ENCODE results near the gene ACOX1. TPM values are rescaled to one million over a fixed set of nuclear protein-coding genes. Genes with fewer than 3 reads are reported as not detected.

The ACOX1 gene
- total RNA-seq, 3 donors from 2014 or later: 29.6 to 36.5 (median 32.7) TPM

DNA sequence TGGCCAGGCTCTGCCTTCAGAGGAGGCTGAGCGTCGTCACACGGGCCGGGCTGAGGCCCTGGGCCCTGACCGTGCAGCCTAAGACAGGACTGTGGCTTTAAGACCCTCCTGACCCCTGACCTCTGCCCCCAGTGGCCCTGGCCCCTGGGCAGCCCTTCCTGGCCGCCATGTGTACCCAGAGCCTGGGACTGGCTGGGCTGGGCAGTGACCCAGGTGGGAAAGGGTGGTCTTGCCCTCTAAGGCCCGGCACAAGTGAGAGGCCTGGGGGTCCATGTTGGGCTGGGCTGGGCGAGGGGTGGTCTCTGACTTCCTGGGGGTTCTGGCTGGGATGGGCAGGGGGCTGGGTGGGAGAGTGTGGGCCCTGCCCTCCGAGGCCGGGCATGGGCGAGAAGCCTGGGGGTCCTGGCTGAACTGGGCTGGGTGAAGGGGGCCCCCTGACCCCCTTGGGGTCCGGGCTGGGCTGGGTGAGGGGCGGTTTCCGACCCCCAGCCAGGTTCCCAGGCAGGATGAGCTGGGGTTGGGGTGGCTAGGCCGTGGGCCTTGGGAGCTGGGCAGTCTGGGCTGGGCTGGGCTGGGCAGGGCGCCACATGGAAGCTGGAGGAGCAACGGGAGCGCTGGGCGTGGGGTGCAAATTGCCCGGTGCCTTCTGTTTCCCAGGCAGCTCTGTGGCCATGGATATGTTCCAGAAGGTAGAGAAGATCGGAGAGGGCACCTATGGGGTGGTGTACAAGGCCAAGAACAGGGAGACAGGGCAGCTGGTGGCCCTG lies 22.0 kb upstream of the ACOX1 start, which contains the start of gene CDK3:
Gene CDK3, plus strand, starts transcription at position 101 of the 767 bp plus-strand sequence. Its CDS starts 571 bp downstream, at position 672.
- no peak within 1 kb of the TSS for H3K4me3 Mint-ChIP-seq
- no peak for ATAC-seq
- no peaks in the 10 kb centered on the region for H3K9me3 Mint-ChIP-seq
- peaks cover 4% of the 10 kb centered on the region for H3K36me3 Mint-ChIP-seq (ENCODE audit: insufficient read depth)
- H3K4me1 Mint-ChIP-seq (ENCODE audit: low read depth): peaks cover 15% of the 10 kb centered on the region
- H3K27me3 Mint-ChIP-seq (ENCODE audit: low read depth): no peaks in the 10 kb centered on the region
- no peak for DNase-seq

DNA sequence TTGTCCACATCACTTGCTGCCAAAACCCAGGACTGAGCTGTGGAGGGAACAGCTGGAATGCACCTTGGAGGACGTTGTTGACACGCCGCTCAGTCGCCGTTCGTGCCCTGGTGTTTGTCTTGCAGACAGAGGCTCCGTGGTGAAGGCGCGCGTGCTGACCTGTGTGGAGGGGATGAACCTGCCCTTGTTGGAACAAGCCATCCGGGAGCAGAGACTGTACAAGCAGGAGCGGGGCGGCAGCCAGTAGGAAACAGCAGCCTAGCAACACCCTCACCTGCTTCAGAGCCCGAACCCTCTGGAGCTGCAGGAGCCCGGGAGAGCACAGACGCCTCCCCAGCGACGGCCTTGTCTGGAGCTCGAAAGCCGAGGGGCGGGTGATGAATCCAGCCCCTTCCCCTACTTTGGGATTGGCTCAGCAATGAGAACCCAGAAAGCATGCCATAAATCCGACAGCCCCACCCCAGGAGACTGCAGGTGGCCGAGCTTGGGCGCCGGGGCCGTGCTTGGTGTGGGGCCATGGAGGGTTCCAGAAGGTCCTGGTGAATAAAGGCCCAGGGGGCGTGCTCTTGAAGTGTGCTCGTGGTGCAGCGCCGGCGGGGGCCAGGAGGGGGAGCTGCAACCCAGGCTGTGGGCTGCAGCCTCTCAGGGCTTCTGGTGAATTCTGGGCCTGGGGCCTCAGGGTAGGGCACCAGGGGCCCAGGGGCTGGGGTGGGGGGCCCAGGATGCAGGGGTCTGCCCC lies 21.2 kb upstream of the ACOX1 start:
- H3K4me1 Mint-ChIP-seq (ENCODE audit: low read depth): peaks cover 13% of the 10 kb centered on the region
- H3K27me3 Mint-ChIP-seq (ENCODE audit: low read depth): no peaks in the 10 kb centered on the region
- peak; percentile 76 to 78 for ATAC-seq
- no peaks in the 10 kb centered on the region for H3K9me3 Mint-ChIP-seq
- no peaks in the 10 kb centered on the region for H3K36me3 Mint-ChIP-seq (ENCODE audit: insufficient read depth)
- no peak overlapping the region for H3K4me3 Mint-ChIP-seq
- peak; percentile 57 for DNase-seq

DNA sequence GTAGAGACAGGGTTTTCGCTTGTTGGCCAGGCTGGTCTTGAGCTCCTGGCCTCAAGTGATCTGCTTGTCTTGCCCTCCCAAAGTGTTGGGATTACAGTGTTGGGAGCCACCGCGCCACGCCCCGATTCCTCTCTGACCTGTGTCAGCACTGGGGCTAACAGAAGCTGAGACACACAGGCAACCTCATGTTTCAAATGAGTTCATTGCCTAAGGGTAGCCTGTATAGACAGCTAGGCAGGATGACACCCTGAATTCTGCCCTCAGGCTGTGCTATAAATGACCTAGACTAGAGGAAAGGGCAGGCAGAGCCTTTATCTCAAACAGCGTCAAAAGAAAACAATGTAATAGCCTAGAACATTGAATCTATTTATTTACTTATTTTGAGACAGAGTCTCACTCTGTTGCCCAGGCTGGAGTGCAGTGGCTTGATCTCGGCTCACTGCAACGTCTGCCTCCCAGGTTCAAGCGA lies 19.4 kb upstream of the ACOX1 start:
- Mint-ChIP-seq H3K4me1 (ENCODE audit: low read depth) (peaks cover 13% of the 10 kb centered on the region), H3K36me3 (ENCODE audit: insufficient read depth) (peaks cover 1% of the 10 kb centered on the region), H3K4me3 (no peak overlapping the region), H3K27me3 (ENCODE audit: low read depth) (no peaks in the 10 kb centered on the region), H3K9me3 (no peaks in the 10 kb centered on the region)
- ATAC-seq (no peak), DNase-seq (no peak)

DNA sequence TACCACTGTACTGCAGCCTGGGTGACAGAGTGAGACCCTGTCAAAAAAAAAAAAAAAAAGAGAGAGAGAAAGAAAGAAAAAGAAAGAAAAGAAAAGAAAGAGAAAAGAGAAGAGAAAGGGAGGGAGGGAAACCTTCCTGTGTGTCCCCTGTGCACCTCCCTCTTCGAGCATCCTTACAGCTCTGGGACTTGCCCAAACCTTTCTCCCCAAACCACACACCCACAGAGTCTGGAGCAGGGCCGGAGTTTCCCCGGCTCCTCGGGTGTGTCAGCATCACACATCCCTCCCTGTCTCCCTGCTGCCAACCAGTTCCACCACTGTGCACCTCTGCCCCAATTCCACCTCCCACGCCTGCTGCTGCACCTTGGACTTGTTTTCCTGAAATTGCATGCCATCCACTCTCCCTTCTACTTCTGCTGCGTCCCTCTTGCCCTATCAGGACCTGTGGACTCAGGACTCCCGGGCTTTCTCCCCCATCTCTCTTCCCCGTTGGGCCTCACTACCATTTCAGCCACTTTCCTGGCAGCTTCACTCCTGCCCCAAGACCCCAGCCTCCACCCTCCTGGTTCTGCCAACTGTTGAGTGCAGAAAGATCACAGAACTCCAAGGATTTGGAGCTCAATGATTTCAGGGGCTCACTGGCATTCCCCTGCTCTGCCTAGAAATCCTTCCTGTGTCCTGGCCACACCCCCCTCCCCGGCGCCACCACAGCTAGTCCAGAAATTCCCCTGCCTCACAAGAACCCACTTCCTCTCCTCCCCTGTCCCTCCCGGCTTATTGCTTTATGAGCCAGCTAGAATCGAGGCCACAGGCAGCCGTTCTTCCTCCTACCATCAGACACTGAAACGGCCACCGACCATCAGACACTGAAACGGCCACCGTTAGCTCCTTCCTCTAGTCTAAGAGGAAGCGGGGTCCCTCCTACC lies 18.0 kb upstream of the ACOX1 start:
- H3K4me3 Mint-ChIP-seq: peak overlapping the region; percentile 35
- ATAC-seq (peak; percentile 58 to 69), DNase-seq (no peak)
- H3K4me1 Mint-ChIP-seq (ENCODE audit: low read depth): peaks cover 13% of the 10 kb centered on the region
- H3K27me3 Mint-ChIP-seq (ENCODE audit: low read depth): no peaks in the 10 kb centered on the region
- H3K36me3 Mint-ChIP-seq (ENCODE audit: insufficient read depth): peaks cover 1% of the 10 kb centered on the region
- no peaks in the 10 kb centered on the region for H3K9me3 Mint-ChIP-seq

DNA sequence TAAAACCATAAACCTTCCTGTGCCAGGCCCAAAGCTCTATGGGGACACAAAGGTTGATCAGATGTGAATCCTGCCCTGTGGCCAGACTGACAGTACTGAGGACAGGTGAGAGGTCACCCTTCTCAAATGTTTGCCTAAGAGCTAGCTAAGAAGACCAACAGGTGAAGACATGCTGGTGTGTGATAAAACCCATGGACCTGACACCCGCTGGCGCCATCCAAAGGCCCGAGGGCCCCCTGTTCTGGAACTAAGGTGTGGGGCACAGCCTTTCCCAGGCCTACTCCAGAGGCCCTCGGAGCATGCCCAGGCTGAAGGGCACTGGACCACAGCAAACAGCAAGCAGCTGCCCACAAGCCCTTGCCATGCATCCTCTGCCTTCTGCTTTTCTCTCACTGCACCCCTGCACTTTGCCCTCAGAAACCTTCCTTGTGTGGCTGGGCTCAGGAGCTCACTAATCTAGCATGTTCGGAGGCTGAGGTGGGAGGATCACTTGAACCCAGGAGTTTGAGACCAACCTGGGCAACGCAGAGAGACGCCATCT lies 16.5 kb upstream of the ACOX1 start:
- H3K4me1 Mint-ChIP-seq (ENCODE audit: low read depth): peaks cover 13% of the 10 kb centered on the region
- DNase-seq (no peak), ATAC-seq (no peak)
- no peak overlapping the region for H3K4me3 Mint-ChIP-seq
- peaks cover 5% of the 10 kb centered on the region for H3K36me3 Mint-ChIP-seq (ENCODE audit: insufficient read depth)
- no peaks in the 10 kb centered on the region for H3K27me3 Mint-ChIP-seq (ENCODE audit: low read depth)
- no peaks in the 10 kb centered on the region for H3K9me3 Mint-ChIP-seq

DNA sequence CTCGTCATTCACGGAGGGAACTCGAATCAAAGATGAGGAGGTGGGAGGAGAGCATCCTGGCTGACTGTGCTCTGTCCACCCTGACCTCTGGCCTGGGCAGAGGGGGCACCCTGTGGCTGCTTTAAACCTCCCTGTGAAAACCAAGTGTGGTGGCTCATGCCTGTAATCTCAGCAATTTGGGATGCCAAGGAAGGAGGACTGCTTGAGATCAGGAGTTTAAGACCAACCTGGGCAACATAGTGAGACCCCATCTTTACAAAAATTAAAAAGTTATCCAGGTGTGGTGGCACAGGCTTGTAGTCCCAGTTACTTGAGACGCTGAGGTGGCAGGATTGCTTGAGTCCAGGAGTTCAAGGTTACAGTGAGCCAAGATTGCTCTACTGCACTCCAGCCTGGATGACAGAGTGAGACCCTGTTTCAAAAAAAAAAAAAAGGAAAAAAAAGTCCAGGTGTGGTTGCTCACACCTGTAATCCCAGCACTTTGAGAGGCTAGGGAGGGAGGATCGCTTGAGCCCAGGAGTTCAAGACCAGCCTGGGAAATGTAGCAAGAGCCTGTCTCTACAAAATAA lies 15.9 kb upstream of the ACOX1 start:
- peaks cover 5% of the 10 kb centered on the region for H3K36me3 Mint-ChIP-seq (ENCODE audit: insufficient read depth)
- ATAC-seq (no peak), DNase-seq (no peak)
- no peaks in the 10 kb centered on the region for H3K27me3 Mint-ChIP-seq (ENCODE audit: low read depth)
- H3K9me3 Mint-ChIP-seq: no peaks in the 10 kb centered on the region
- H3K4me1 Mint-ChIP-seq (ENCODE audit: low read depth): peaks cover 13% of the 10 kb centered on the region
- H3K4me3 Mint-ChIP-seq: no peak overlapping the region

DNA sequence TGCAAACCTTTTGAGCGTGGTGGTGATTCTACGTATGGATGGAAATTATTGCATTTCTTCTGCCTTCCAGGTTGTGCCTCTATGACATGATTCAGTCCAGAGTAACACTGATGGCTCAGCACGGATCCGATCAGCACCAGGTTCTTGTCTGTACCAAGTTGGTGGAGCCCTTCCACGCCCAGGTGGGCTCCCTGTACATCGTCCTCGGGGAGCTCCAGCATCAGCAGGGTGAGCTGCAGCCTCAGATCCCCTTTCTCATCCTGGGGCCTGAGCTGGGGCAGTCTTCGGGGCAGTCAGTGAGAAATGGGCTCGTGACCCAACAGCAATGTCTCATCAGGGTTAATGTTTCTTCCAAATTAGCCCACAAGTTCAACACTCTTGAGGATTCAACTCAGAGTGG lies 12.4 kb upstream of the ACOX1 start:
- Mint-ChIP-seq H3K36me3 (ENCODE audit: insufficient read depth) (peaks cover 9% of the 10 kb centered on the region), H3K4me3 (no peak overlapping the region), H3K4me1 (ENCODE audit: low read depth) (no peaks in the 10 kb centered on the region), H3K9me3 (no peaks in the 10 kb centered on the region), H3K27me3 (ENCODE audit: low read depth) (no peaks in the 10 kb centered on the region)
- ATAC-seq: no peak
- DNase-seq: no peak

DNA sequence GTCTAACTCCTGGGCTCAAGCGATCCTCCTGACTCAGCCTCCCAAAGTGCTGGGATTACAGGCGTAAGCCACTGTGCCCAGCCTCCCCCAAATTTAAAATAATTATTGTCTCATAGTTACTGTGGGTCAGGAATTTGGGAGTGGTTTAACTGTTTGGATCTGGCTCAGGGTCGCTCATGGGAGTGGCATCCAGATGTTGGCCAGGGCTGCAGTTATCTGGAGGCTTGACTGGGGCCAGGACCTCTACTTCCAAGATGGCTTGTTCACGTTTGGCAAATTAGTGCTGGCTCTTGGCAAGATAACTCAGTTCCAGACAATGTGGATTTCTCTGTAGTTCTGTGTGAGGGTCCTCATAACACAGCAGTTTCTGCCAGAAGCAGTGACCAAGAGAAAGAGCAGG lies 8.1 kb upstream of the ACOX1 start:
- Mint-ChIP-seq H3K4me3 (no peak overlapping the region), H3K9me3 (no peaks in the 10 kb centered on the region), H3K36me3 (ENCODE audit: insufficient read depth) (peaks cover 8% of the 10 kb centered on the region), H3K4me1 (ENCODE audit: low read depth) (no peaks in the 10 kb centered on the region), H3K27me3 (ENCODE audit: low read depth) (no peaks in the 10 kb centered on the region)
- no peak for ATAC-seq
- DNase-seq: no peak

DNA sequence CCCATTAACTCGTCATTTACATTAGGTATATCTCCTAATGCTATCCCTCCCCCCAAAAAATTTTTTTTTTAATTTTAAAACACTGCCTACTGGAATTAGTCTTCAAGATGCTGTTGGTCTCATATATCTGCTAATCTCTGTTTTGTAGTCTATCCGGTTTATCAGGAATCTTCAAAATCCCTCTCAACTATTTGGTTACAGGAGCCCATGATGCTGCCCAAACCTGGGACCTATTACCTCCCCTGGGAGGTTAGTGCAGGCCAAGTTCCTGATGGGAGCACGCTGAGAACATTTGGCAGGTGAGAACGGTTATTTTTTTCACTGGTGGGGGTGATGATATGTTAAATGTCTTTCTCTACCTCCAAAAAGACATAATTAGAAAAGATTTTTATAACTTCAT lies 7.0 kb upstream of the ACOX1 start:
- H3K4me1 Mint-ChIP-seq (ENCODE audit: low read depth): no peaks in the 10 kb centered on the region
- H3K36me3 Mint-ChIP-seq (ENCODE audit: insufficient read depth): peaks cover 4% of the 10 kb centered on the region
- no peaks in the 10 kb centered on the region for H3K9me3 Mint-ChIP-seq
- no peaks in the 10 kb centered on the region for H3K27me3 Mint-ChIP-seq (ENCODE audit: low read depth)
- ATAC-seq (no peak), DNase-seq (no peak)
- H3K4me3 Mint-ChIP-seq: no peak overlapping the region

DNA sequence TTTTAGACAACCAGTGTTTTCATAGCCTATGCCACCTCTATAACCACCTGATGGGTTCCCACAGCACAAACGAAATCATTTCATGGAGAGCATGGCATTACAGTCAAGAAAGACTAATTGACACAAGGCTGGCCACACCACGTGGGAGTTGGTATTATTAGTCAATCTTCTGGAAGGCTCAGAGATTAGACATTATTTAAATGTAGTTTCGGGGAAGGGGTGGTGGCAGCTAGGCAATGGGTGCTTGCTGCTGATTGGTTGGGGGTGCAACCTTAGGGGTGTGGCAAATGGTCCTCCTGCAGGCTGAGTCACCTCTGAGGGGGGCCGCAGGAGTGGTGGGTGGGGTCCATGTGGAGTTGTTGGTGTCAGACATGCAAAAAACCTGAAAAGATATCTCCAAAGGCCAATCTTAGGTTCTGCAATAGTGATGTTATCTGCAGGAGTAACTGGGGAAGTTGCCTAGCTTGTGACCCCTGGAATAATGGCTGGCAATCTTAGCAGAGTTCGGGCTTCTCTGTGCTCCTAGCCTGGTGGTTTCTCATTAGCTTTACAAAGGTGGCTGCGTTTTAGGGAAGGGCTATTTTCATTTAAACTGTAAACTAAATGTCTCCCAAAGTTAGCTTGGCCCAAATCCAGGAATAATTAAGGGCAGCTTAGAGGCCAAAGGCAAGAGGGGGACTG lies 4.7 kb upstream of the ACOX1 start:
- peaks cover 4% of the 10 kb centered on the region for H3K36me3 Mint-ChIP-seq (ENCODE audit: insufficient read depth)
- H3K9me3 Mint-ChIP-seq: no peaks in the 10 kb centered on the region
- H3K27me3 Mint-ChIP-seq (ENCODE audit: low read depth): no peaks in the 10 kb centered on the region
- DNase-seq (no peak), ATAC-seq (no peak)
- no peak overlapping the region for H3K4me3 Mint-ChIP-seq
- peaks cover 7% of the 10 kb centered on the region for H3K4me1 Mint-ChIP-seq (ENCODE audit: low read depth)

DNA sequence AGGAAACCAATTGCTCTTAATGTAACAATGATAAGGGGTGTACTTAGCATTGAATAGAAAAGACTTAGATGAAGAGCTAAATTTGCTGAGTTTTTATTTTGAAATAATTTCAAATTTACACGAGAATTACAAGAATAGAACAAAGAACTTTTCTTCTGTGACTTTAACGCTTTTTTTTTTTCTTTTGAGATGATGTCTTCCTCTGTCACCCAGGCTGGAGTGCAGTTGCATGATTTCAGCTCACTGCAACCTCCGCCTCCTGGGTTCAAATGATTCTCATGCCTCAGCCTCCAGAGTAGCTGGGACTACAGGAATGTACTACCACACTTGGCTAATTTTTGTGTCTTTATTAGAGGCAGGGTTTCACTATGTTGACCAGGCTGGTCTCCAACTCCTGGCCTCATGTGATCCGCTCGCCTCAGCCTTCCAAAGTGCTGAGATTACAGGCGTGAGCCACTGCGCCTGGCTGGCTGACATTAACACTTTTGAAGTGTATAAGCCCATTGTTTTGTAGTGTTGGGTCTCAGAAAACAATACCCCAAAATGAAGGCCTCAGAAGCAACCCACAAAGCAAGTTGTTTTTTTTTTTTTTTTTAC lies 2.2 kb upstream of the ACOX1 start:
- DNase-seq: no peak
- H3K9me3 Mint-ChIP-seq: no peaks in the 10 kb centered on the region
- H3K36me3 Mint-ChIP-seq (ENCODE audit: insufficient read depth): peaks cover 2% of the 10 kb centered on the region
- H3K4me3 Mint-ChIP-seq: peak overlapping the region; percentile 99
- H3K4me1 Mint-ChIP-seq (ENCODE audit: low read depth): peaks cover 23% of the 10 kb centered on the region
- H3K27me3 Mint-ChIP-seq (ENCODE audit: low read depth): no peaks in the 10 kb centered on the region
- ATAC-seq: no peak

DNA sequence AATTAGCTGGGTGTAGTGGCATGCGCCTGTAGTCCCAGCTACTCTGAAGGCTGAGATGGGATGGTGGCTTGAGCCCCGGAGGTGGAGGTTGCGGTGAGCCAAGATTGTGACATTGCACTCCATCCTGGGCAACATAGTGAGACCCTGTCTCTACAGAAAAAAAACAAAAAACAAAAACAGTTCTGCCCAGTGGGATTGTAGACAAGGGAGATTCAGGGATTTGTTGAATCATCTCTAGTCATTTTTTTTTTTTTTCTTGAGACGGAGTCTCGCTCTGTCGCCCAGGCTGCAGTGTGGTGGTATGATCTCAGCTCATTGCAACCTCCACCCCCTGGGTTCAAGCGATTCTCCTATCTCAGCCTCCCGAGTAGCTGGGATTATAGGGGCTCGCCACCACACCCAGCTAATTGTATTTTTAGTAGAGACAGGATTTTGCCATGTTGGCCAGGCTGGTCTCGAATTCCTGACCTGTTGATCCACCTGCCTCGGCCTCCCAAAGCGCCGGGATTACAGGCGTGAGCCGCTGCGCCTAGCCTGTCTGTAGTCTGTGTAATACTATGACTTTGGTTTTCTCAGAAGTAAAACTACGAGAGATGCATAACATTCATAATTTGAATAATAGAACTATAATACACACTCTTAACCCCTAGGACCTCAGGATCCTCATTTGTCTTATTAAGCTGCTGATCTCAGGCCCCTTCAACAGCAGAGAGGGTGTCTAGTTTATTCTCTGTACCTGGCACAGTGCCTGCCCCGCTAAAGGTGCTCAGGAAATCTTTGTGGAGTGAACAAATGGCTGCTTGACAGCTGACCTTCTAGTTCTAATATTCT lies 1.4 kb upstream of the ACOX1 start:
- peak overlapping the region; percentile 99 for H3K4me3 Mint-ChIP-seq
- H3K4me1 Mint-ChIP-seq (ENCODE audit: low read depth): peaks cover 27% of the 10 kb centered on the region
- no peak for ATAC-seq
- H3K27me3 Mint-ChIP-seq (ENCODE audit: low read depth): no peaks in the 10 kb centered on the region
- DNase-seq: no peak
- peaks cover 3% of the 10 kb centered on the region for H3K36me3 Mint-ChIP-seq (ENCODE audit: insufficient read depth)
- H3K9me3 Mint-ChIP-seq: no peaks in the 10 kb centered on the region

Measured in activated T-cell treated with anti-CD3 and anti-CD28 coated beads, Interleukin-2, amount 50 U/mL, for 4 hours (primary cell).